Adipose tissue (tissue), 3 donors: Measurements from ENCODE around the gene RPRD1B. TPM values are rescaled to one million over a fixed set of nuclear protein-coding genes. Genes with fewer than 3 reads are reported as not detected.

ENCODE experiments used
- H3K27ac ChIP-seq: one replicate; pipeline ENCODE4 v1.5.1; 2013; ENCODE audit warnings: low read depth, low read length
- WGBS, 3 donors: extraction: QIAGEN DNeasy Blood & Tissue Kit; methylation state at CpG; one replicate each; pipeline ENCODE4 v1.1.7; 2013; 5-methylcytosine and 5-hydroxymethylcytosine counted together
- polyA plus RNA-seq, 3 donors: library from polyadenylated mRNA; stranded (reverse); fragments of 200-250 nt; gene quantifications; one replicate each; pipeline ENCODE4 v1.2.3, GENCODE V29; 2013
- donor health status: healthy with polysubstance abuse.
- donor health status: Bipolar disorder and iron deficiency.
- donor health status: healthy.

RPRD1B gene, protein sequence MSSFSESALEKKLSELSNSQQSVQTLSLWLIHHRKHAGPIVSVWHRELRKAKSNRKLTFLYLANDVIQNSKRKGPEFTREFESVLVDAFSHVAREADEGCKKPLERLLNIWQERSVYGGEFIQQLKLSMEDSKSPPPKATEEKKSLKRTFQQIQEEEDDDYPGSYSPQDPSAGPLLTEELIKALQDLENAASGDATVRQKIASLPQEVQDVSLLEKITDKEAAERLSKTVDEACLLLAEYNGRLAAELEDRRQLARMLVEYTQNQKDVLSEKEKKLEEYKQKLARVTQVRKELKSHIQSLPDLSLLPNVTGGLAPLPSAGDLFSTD
- 10 to 100 TPM in 1 of 3 donors, 1 to 10 TPM in 2; 6.1 to 13.5 (median 9.0) TPM for polyA plus RNA-seq

DNA sequence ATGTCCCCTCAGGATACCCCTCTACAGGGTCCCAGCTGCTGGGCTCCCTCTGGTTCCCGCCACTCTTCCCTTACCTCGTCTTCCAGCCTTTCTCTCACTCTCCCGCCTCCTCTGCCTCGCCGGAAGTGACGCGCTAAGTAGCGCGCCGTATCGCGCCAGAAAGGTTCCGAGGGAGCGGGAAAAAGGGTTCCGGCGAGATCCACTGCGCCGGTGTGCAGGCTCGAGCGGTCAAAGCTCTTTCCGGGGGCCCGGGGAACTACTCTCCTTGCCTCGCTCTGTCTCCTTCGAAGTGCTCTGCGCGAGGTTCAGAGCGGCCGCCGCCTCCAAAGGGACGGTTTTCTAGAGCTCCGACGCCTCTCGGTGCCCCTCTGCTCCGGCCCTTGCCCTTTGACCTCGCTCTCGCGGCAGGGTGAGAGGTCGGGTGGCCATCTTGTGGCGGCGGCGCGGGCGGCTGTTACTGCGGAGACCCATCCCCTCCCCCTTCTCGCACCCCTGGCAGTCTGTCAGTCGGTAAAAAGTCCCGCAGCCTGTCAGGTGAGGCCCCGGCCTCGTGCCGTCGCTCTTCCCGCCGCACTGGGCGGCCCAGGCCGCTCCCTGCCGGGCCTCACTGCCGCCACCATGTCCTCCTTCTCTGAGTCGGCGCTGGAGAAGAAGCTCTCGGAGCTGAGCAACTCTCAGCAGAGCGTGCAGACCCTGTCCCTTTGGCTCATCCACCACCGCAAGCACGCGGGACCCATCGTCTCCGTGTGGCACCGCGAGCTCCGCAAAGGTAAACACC is at the start of gene RPRD1B, which contains the start of gene TTI1:
RPRD1B (plus strand) TSS at position 417 of the 778 bp plus-strand sequence; CDS start at position 619, 202 bp downstream.
TTI1 (minus strand) TSS at position 127 of the 778 bp plus-strand sequence. CDS start 19,640 bp downstream, outside the sequence.
- 0 to 1% (median 0%) methylated on average over 69 of the region's 69 CpGs for WGBS, 3 donors
- peak within 1 kb of the TSS; percentile 53 for H3K27ac ChIP-seq

DNA sequence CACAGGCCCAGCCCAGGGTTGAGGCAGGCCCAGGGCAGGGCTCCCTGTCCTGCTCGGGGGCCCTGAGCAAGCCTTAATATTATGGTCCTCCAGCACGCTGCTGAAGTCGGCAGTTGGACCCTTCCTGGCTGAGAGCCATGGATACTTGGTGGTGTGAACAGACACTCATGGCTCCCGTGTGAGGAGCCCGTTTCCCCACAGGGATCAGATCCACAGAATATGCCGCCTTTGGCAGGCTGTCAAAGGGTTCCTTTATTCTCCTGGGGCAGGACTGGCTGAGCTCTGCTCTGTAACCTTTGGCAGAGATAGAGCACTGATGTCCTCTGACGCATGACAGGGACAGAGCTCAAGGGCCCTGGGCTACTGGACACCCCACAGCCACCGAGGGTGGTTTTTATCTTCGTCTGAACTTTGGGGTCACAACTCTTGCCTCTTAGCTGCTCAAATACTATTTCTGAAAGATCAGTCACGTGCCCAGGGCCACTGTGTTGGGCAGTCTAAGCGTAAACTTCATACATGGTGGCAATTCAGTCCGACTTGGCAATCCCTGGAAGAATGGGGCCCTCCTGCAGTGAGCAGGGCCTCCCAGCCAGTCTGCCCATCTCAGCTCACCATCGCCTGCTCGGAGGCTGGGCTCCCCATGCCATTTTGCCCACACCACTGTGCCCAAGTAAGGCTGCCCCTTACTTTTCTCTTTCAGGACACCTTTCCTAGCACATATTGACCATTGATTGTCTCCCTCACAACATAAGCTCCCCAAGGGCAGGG is 49.3 kb upstream of the RPRD1B start:
- 69 to 78% (median 78%) methylated on average over 14 of the region's 14 CpGs for WGBS, 3 donors
- no peak overlapping the region for H3K27ac ChIP-seq

DNA sequence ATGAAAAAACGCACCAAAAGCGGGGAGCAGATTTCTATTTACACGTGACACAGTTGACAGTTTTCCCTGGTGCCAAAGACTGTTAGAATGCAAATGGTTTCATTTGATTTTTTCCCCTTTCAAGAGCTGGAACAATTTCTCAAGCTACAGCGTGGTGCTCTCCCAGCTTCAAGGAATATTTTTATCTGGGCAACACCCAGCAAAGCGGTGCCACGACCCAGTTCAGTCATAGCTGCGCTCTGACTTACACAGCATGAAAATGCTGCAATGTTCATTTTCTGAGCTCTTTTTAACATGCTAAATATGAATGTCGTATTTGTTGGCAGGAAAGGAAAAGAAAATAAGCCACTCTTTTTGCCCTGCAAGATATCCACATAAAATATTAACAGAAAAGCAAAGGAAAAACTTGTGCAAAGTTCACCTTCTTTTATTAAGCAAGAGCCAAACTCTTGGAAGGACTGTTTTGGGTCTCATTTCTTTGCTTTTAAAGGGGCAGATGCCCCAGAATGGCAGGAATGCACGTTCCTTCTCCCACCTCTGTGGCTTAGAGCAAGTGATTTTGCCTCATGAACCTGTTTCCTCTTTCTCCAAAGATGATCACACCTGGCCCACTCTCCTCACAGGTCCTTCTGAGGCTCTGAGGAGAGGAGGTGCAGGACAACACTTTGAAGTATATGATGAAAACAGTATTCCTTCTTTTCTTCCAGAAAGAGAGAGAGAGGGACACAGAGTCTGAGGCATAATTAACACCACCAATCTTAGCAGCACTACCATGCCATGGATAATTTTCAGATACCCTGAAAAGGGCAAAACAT is 47.3 kb upstream of the RPRD1B start:
- WGBS, 3 donors = 64 to 72% (median 71%) methylated on average over 9 of the region's 9 CpGs
- no peak overlapping the region for H3K27ac ChIP-seq

DNA sequence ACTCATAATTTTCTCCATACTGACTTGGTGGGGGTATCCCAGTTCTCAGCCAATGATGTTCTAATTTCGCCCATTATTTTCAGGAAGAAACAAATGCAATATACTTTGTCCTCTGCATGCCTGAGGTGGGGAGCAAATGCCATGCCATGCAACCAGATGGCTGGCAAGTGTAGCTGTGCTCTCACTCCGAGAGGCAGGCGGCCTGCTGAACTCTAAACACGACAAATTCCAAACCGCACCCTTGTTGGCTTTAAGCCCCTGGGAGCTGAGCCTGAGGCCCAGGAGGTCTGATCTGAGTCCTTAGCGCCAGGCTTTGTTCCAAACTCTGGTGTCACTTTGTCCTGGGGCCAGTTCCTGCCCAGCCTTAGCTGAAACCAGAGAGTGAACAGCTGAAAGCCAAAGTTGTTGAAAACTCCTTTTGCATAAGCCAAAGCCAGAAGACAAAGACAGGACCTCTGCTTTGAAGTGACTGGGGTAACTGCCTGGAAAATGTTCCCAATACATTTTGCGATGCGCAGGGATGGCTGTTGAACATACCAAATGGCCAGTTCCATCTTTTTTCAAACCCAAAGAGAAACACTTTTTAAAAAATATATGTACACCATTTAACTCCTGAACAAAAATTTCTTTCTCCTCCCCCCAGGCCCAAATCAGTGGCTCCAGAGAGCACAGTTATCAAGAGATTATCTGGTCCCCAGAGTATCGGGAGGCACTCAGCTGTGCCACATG is 46.5 kb upstream of the RPRD1B start:
- WGBS, 3 donors = 57 to 75% (median 70%) methylated on average over 9 of the region's 9 CpGs
- H3K27ac ChIP-seq = no peak overlapping the region

DNA sequence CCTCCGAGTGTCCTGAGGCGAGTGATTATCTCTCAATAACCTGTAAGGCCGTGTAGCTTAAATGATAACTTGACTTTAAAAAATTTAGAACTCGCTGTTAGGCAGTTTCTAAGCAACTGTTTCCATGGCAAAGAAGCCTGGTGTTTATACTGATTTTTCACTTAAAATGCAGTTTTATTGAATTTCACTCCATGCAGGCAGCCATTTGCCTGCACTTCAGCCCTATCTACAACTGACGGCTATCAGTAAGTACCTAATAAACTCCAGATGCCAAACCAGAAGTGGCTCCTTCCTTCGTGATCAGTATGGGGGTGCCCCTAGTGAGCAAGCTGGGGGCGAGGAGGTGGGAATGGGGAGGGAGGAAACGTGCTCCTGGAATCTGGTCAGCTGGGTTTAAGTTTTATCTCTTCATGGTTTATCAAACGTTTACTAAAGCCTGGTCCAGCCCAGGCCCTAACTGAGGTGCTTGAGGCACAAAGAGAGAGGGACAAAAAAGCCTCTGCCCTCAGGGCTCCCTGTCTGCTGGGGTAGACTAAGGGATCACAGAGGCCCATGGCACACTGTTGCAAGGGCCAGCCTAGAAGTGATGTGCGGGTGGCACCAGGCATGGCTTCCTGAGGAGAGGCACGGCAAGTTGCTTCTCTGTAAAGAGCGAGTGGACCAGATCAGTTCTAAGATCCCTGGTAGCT is 45.8 kb upstream of the RPRD1B start:
- 75 to 88% (median 87%) methylated on average over 12 of the region's 12 CpGs for WGBS, 3 donors
- no peak overlapping the region for H3K27ac ChIP-seq

DNA sequence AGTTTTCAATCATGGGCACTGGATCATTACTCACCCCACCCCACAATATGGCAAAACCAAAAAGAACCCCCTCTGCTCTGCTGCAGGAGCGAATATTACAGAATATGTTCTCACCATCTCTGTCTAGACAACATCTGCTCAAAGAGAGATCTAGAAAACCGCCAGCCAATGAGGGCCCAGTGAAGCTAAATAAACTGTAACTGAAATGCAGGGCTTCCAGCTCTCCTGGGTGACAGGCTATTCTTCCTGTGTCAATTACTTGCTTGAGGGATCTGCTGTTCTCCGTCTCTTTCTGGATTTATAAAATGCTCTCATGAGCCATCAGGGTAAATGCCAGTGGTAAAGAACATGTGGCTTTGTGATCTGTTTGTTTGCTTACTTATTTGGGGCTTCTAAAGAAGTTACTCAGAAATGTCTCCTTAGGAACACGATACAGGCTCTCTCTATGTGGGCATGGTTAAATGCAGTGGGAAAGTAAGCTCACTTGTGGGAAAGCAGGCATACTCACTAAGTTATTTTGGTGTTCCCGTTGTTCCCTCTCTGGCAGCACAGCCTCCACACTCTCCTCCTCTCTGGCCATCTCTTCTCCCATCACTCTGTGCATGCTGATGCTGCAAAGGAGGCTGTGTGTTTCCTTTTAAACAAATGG is 45.1 kb upstream of the RPRD1B start:
- no peak overlapping the region for H3K27ac ChIP-seq
- WGBS, 3 donors = 96 to 98% (median 97%) methylated on average over 5 of the region's 5 CpGs

DNA sequence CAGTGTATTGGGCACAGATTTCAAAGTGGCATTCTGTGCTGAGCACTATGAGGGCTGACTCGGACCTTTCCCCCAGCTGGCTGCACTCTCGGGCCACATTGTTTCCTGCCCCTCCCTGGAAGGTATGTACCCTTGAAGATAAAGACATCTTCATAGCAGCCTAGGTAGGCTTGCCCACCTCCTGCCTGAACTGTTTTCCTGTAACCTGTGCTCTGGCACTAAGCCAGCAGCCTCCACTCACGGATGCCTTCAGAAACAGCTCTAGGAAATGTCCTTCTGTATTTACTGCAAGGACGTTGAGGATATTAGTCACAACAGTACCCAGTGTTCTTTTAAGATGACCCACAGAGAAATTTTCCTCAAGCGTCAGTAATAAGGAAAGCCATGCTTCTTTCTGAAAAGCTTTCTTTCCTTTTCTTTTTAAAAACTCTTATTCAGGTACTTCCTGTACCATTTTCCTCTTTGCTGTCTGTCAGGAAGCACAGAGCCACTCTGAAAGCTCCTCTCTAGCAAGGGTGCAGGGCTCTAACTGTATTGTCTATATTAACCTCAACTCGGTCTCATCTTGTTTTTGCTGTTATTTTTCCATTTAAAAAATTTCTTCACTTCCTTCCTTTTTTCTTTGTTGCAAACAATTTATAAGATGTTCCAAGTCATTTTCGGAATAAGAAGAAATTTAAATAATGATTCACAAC is 43.8 kb upstream of the RPRD1B start:
- 50 to 53% (median 50%) methylated on average over 7 of the region's 7 CpGs for WGBS, 3 donors
- no peak overlapping the region for H3K27ac ChIP-seq

DNA sequence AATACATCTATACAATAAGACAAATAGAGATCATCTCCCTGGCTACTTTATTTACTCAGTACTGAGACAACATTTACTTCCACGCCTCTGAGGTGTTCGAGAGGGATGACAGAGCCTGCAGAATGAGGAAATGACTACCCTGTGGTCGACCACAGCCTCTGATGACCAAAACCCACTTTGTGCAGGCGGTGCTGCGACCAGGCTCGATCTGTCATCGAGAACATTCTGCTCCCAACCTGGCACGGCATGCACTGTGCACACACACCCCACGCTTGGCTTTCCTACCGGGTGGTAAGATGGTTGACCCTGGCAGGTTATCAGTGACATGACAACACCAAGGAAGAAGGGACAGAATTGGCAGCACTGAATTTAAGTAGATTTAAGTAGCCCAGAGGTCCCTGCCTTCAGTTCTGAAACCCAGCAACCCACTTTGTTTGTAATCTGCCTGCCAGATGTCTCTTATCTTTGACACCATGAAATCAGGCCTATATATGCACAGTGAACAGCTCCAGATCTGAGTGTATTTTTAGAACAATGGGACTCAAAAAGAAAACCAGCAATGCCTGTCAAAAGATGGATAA is 42.9 kb upstream of the RPRD1B start:
- WGBS, 3 donors = 43 to 59% (median 48%) methylated on average over 10 of the region's 10 CpGs
- no peak overlapping the region for H3K27ac ChIP-seq

DNA sequence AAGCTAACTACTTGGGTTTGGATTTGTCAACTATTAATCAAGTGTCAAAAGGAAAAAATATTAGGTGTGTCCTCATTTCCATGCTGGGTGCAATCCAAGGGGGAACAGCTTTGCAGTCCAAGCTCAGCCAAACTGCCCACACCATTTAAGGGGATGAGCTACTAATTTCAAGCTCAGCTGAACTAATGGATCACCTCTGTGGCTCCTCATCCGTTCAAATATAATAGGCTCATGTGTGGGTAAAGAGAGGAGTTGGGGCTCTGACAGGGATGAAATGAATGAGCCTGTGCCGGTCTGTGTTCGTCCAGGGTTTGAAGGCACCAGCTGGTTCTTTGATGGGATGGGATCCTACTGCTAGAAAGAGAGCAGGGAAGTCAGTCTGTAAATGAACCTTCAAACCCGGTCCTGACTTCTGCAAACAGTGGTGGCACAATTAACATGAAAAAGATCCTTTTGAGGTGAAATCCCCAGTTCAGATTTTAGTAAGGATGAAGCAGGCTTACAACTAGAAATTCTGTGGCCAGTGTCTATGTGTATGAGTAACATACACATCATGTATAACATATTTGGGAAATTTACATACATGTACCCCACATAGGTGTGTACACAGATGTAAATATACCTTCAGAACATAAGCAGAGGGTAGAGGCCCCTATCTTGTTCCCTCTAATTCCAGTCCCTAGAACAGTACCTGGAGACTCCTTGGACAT is 42.2 kb upstream of the RPRD1B start:
- H3K27ac ChIP-seq = no peak overlapping the region
- WGBS, 3 donors = 78 to 84% (median 80%) methylated on average over 4 of the region's 4 CpGs

DNA sequence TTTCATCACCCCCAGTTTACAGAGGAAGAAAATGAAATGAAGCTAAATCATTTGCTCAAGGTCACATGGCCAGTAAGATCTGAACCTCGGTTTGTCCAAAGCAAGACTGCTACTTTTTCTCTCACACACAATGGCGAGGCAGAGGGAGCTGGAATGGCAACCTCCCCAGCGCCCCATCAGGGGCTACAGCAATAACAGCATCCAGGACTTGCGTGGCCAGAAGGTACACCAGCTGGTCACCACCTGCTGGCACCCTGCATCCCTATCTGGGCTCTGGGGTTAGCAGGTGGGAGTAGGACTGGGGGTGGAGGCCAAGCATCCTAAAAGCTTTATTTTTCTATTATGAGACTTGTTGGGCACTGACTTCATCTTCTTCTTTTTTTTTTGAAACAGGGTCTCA is 41.6 kb upstream of the RPRD1B start:
- H3K27ac ChIP-seq = no peak overlapping the region
- 88 to 99% (median 98%) methylated on average over 4 of the region's 4 CpGs for WGBS, 3 donors

DNA sequence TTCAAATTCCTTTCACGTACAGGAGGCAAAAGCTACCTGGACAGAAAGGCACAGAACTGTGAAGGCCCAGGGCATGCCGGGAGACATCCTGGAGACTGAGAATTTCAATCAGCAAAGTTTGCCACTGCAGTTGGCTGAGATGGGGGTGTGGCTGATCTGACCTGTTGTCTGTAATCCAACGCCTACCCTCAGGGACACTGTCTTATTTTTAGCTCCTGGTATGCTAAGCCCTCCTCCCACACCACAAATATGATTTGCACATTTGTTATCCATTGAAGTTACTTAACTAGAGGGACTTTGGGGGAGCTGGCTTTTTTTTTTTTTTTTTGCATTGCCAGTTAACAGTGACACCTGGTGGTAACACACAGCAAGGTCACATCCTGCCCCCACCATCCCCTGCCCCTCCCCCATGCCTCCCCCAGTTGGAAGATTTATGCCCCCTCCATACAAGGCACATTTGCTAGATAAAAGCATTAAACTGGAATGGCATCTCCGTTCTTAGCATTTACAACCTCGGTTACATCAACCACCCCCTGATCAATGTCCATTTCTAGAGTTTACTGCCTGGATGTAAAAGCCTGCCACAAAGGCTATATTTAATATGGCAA is 40.6 kb upstream of the RPRD1B start:
- 50 to 70% (median 64%) methylated on average over 5 of the region's 5 CpGs for WGBS, 3 donors
- no peak overlapping the region for H3K27ac ChIP-seq

DNA sequence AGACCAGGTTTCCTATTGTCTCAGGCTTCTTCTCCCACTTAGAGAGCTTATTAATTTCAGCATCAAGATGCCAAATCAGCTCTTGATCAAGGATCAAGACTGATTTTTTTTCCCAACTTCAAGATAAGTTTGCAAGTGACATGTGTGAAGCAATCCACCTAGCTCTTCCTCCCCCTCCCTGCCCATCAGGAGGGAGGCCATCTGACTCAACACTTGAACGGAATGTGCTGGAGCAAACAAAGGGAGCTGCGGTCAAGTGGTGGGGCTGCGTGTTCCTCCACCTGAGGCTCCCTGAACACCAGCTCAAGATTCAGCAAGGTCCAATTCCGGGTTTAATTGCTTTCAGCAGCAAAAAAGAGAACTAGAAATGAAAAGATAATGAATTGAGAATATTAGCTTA is 39.0 kb upstream of the RPRD1B start:
- H3K27ac ChIP-seq = no peak overlapping the region
- 76 to 80% (median 80%) methylated on average over 4 of the region's 4 CpGs for WGBS, 3 donors

DNA sequence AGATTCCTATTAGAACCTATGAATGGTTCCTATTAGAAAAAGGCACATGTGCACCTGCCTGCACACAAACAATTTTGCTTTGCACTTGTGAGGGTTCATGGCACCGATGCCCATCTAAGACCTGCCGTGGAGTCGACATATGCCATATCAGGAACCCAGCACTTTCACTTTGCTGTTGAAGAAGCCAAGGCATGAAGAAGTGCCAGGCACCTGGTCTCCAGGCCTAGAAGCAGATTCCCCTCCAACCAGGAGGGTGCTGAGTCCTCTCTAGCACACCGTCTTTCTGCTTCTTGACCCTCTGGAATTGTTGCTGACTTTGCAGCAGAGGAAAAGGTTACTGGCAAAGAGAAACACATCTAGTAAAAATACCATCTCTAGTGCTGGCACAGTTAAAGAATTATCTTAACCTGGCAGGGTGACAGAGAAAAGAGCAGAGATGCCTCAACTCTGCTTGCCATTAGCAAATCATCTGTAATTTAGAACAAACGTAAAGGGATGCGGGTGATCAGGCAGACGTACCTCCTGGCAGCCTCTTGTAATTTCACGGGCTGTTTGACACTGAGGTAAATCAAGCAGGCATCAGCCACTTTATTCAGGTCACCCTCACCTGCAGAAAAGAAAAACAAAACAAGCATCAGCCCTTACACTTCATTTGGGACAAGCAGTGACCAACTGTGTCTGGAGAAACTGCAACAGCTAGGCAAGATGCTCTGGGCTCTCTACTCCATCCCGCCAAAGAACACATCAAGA is 37.5 kb upstream of the RPRD1B start:
- WGBS, 3 donors = 88 to 91% (median 90%) methylated on average over 9 of the region's 9 CpGs
- no peak overlapping the region for H3K27ac ChIP-seq

DNA sequence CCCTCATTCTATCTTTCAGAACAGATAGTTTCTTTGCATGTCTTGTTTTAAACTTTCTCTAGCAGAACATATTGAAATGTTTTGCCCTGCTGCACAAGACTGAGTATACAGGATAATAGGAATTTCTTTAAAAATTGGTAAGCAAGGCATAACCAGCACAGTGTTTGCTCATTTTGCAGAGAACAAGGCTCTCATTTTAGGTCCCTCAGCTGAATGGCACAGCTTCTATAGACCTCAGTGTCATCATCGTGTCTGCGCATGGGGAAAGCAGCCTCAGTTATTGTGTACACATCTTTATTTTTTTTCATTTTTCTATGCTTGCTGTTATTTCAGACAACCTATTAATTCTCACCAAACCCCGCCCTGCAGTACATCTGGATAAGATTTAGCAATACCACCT is 36.0 kb upstream of the RPRD1B start:
- no peak overlapping the region for H3K27ac ChIP-seq
- 93 to 97% (median 94%) methylated on average over 3 of the region's 3 CpGs for WGBS, 3 donors
